H1 (cell line): ENCODE data around the gene OR1E2. TPM values are rescaled to one million over a fixed set of nuclear protein-coding genes. Genes with fewer than 3 reads are reported as not detected.

Experiments used
- ASH2L ChIP-seq: fragments of 200-600, 300-600 bp; sonication (generic); IDR thresholded peaks from one replicate; pipeline ENCODE4 v1.7.1; 2017; ENCODE audit warnings: low read length
- POLR2A ChIP-seq, 2 experiments: IDR thresholded peaks; 1 replicate in 1 of 2; 2 replicates in 1 of 2; pipeline ENCODE4 v1.6.1; 2011; ENCODE audit warnings: low read depth in 2 of 2, low read length in 2 of 2, mild to moderate bottlenecking in 2 of 2; ENCODE audit errors: control extremely low read depth in 1 of 2
- SP1 ChIP-seq: IDR thresholded peaks from 2 replicates; pipeline ENCODE4 v1.6.1; 2011; ENCODE audit warnings: low read depth, low read length
- polyA plus RNA-seq, 7 experiments: library from polyadenylated mRNA; depleted of rRNA in 3 of 7; stranded (reverse) in 5 of 7; unstranded in 2 of 7; fragments of >200 nt in 5 of 7; fragments of 200-250 nt in 2 of 7; gene quantifications; 1 replicate in 5 of 7; 2 replicates in 1 of 7; 4 replicates in 1 of 7; pipeline versions ENCODE4 v1.2.1 to v1.2.3, GENCODE V29; 2011 to 2013; ENCODE audit warnings: missing spikeins in 2 of 7, mixed read lengths in 2 of 7
- total RNA-seq: library from RNA; stranded (reverse); fragmentation: NEBNext Ultra II Directional; extraction: Animal tissue kit (Norgen Biotek cat#: 25700); gene quantifications from 2 replicates; pipeline ENCODE4 v1.2.1, GENCODE V29; 2021
- TF ChIP-seq, protein P1 (sequence below): IDR thresholded peaks from 2 replicates; pipeline ENCODE4 v1.6.1; 2012; ENCODE audit warnings: low read length, inconsistent platforms
- TF ChIP-seq, protein P2 (sequence below): fragments of 300-600 bp; sonication (generic); IDR thresholded peaks from 2 replicates; pipeline ENCODE4 v1.7.1; 2012; ENCODE audit warnings: low read length, moderate library complexity, mild to moderate bottlenecking, inconsistent platforms; ENCODE audit not compliant: insufficient replicate concordance

OR1E2 gene
- total and polyA plus RNA-seq, 2 of the 8 experiments (the other 6 are each of a cell fraction or from before 2014, with no cell fraction given) = not detected

GRCh38 chr17:3475812-3476610 is 42.4 kb upstream of the OR1E2 start, which contains the start of gene ASPA (continued):
- TF ChIP-seq, protein P1, sequence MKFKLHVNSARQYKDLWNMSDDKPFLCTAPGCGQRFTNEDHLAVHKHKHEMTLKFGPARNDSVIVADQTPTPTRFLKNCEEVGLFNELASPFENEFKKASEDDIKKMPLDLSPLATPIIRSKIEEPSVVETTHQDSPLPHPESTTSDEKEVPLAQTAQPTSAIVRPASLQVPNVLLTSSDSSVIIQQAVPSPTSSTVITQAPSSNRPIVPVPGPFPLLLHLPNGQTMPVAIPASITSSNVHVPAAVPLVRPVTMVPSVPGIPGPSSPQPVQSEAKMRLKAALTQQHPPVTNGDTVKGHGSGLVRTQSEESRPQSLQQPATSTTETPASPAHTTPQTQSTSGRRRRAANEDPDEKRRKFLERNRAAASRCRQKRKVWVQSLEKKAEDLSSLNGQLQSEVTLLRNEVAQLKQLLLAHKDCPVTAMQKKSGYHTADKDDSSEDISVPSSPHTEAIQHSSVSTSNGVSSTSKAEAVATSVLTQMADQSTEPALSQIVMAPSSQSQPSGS = no peak
- TF ChIP-seq SP1 (no peak), ASH2L (no peak), POLR2A (IDR thresholded peaks at IDR 0.05; ENCODE audit: control extremely low read depth in 1 of 2, low read depth in 2 of 2, low read length in 2 of 2) (no peak)
- TF ChIP-seq, protein P2, sequence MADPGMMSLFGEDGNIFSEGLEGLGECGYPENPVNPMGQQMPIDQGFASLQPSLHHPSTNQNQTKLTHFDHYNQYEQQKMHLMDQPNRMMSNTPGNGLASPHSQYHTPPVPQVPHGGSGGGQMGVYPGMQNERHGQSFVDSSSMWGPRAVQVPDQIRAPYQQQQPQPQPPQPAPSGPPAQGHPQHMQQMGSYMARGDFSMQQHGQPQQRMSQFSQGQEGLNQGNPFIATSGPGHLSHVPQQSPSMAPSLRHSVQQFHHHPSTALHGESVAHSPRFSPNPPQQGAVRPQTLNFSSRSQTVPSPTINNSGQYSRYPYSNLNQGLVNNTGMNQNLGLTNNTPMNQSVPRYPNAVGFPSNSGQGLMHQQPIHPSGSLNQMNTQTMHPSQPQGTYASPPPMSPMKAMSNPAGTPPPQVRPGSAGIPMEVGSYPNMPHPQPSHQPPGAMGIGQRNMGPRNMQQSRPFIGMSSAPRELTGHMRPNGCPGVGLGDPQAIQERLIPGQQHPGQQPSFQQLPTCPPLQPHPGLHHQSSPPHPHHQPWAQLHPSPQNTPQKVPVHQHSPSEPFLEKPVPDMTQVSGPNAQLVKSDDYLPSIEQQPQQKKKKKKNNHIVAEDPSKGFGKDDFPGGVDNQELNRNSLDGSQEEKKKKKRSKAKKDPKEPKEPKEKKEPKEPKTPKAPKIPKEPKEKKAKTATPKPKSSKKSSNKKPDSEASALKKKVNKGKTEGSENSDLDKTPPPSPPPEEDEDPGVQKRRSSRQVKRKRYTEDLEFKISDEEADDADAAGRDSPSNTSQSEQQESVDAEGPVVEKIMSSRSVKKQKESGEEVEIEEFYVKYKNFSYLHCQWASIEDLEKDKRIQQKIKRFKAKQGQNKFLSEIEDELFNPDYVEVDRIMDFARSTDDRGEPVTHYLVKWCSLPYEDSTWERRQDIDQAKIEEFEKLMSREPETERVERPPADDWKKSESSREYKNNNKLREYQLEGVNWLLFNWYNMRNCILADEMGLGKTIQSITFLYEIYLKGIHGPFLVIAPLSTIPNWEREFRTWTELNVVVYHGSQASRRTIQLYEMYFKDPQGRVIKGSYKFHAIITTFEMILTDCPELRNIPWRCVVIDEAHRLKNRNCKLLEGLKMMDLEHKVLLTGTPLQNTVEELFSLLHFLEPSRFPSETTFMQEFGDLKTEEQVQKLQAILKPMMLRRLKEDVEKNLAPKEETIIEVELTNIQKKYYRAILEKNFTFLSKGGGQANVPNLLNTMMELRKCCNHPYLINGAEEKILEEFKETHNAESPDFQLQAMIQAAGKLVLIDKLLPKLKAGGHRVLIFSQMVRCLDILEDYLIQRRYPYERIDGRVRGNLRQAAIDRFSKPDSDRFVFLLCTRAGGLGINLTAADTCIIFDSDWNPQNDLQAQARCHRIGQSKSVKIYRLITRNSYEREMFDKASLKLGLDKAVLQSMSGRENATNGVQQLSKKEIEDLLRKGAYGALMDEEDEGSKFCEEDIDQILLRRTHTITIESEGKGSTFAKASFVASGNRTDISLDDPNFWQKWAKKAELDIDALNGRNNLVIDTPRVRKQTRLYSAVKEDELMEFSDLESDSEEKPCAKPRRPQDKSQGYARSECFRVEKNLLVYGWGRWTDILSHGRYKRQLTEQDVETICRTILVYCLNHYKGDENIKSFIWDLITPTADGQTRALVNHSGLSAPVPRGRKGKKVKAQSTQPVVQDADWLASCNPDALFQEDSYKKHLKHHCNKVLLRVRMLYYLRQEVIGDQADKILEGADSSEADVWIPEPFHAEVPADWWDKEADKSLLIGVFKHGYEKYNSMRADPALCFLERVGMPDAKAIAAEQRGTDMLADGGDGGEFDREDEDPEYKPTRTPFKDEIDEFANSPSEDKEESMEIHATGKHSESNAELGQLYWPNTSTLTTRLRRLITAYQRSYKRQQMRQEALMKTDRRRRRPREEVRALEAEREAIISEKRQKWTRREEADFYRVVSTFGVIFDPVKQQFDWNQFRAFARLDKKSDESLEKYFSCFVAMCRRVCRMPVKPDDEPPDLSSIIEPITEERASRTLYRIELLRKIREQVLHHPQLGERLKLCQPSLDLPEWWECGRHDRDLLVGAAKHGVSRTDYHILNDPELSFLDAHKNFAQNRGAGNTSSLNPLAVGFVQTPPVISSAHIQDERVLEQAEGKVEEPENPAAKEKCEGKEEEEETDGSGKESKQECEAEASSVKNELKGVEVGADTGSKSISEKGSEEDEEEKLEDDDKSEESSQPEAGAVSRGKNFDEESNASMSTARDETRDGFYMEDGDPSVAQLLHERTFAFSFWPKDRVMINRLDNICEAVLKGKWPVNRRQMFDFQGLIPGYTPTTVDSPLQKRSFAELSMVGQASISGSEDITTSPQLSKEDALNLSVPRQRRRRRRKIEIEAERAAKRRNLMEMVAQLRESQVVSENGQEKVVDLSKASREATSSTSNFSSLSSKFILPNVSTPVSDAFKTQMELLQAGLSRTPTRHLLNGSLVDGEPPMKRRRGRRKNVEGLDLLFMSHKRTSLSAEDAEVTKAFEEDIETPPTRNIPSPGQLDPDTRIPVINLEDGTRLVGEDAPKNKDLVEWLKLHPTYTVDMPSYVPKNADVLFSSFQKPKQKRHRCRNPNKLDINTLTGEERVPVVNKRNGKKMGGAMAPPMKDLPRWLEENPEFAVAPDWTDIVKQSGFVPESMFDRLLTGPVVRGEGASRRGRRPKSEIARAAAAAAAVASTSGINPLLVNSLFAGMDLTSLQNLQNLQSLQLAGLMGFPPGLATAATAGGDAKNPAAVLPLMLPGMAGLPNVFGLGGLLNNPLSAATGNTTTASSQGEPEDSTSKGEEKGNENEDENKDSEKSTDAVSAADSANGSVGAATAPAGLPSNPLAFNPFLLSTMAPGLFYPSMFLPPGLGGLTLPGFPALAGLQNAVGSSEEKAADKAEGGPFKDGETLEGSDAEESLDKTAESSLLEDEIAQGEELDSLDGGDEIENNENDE = no peak
